ENCODE measurements around the gene CD163.

Gene CD163

GRCh38 chr12:7434670-7435069 is 68.9 kb downstream of the CD163 start:
- no peak for TF ChIP-seq CTCF (IDR thresholded peaks at IDR 0.05; ENCODE audit: extremely low read depth, missing control alignments)
- no peak for DNase-seq (ENCODE audit: low spot score)

DNA sequence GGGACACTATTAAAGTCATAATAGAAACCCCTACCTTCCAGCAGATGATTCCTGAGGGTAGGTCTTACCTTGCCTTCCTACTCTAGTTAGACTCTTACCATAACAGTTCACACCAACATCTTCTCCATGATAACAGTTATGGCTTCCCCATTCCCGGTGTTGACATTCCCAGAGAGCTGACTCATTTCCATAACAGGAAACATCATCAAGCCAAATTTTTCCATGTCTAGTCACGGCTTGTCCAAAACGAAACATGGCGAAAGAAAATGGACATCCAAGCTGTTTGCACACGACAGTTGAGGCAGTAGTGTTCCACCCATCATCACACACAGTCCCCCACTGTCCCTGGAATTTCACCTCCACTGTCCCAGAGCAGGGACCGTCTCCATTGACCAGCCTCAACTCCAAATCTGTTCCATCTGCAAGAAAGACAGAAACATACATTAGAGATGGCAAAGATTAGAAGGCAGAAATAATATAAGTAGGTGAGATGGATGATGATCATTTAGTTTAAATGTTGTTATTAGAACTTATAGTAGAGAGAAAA is 70.2 kb downstream of the CD163 start:
- DNase-seq (ENCODE audit: low spot score) = no peak
- no peak for TF ChIP-seq CTCF (IDR thresholded peaks at IDR 0.05; ENCODE audit: extremely low read depth, missing control alignments)

DNA sequence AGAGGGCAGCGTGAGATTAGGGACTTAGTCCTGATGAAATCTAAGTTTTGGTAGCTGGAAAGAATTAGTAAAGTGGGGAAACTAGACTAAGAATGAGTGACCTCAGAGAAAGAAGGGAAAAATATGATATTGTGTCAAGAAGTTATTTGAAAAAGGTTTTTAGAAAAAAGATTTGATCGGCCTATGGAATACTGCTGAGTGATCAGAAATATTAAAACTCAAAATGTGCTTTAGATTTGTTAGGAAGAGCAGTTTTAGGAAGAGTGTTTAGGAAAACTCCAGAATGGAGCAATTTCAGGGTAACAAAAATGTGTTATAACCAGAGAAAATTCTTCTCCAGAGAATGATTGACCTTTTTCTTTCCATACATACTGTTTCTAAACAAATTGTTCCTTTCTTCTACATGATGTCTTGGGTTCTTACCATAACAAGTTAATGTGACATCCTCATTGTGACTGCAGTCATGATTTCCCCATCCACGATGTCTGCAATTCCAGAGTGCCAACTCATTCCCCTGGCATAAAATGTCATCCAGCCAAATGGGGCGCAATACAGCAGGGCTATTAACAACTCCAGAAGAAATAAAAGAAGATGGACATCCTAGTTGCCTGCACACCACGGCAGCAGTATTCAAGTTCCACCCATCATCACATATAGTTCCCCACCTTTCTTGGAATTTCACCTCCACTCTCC is 71.4 kb downstream of the CD163 start:
- no peak for TF ChIP-seq CTCF (IDR thresholded peaks at IDR 0.05; ENCODE audit: extremely low read depth, missing control alignments)
- no peak for DNase-seq (ENCODE audit: low spot score)

All from GM20000 (cell line).